NB4 (cell line): Measurements from ENCODE around the gene WDR70.
"Not testable (repeated sequence)": the region's sequence is repeated elsewhere in the genome, so short reads cannot be mapped to it uniquely, and the experiment has no call there.

Source experiments
- DNase-seq: peaks from one replicate; pipeline ENCODE4 v3.0.0; 2010; ENCODE audit warnings: low read depth
- H3K4me3 ChIP-seq: one replicate; pipeline ENCODE4 v1.5.1; 2011; ENCODE audit warnings: mild to moderate bottlenecking, low read depth, low read length, moderate library complexity
- MYC ChIP-seq: IDR thresholded peaks from 2 replicates; pipeline ENCODE4 v1.6.1; 2011; ENCODE audit warnings: low read depth, low read length
- POLR2A ChIP-seq: IDR thresholded peaks from 2 replicates; pipeline ENCODE4 v1.6.1; 2011; ENCODE audit warnings: mild to moderate bottlenecking; ENCODE audit not compliant: insufficient read length; ENCODE audit errors: extremely low read depth
- TF ChIP-seq, protein P1 (sequence below): IDR thresholded peaks from 2 replicates; pipeline ENCODE4 v1.6.1; 2011; ENCODE audit warnings: low read depth, low read length
- TF ChIP-seq, protein P2 (sequence below): IDR thresholded peaks from one replicate; pipeline ENCODE4 v1.5.1; 2012; ENCODE audit warnings: low read depth, low read length

The WDR70 gene

DNA sequence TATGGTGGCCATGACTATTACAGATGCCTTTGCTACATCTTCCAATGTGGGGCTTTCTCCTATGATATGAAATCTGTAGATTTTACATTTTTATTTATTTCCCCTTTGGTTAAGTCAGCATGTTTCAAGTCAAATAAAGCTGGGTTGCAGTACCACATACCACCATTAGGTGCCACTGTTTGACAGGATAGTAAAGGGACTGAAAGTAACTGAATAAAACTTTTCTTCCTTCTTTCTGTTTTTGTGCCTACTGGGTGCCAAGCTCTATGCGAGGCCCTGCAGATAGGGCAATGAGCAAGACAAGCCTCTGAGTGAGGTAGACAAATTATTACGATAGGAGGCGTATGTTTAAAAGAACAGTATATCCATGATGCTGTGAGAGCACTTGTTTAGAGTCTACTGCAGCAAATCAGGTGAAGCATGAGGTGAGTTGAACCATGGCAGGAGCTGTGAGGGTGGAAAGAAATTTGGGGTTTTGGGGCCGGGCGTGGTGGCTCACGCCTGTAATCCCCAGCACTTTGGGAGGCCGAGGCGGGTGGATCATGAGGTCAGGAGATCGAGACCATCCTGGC lies 395.9 kb downstream of the WDR70 start:
- TF ChIP-seq, protein P1, sequence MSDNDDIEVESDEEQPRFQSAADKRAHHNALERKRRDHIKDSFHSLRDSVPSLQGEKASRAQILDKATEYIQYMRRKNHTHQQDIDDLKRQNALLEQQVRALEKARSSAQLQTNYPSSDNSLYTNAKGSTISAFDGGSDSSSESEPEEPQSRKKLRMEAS, result no peak
- no peak for TF ChIP-seq POLR2A
- TF ChIP-seq, protein P2, sequence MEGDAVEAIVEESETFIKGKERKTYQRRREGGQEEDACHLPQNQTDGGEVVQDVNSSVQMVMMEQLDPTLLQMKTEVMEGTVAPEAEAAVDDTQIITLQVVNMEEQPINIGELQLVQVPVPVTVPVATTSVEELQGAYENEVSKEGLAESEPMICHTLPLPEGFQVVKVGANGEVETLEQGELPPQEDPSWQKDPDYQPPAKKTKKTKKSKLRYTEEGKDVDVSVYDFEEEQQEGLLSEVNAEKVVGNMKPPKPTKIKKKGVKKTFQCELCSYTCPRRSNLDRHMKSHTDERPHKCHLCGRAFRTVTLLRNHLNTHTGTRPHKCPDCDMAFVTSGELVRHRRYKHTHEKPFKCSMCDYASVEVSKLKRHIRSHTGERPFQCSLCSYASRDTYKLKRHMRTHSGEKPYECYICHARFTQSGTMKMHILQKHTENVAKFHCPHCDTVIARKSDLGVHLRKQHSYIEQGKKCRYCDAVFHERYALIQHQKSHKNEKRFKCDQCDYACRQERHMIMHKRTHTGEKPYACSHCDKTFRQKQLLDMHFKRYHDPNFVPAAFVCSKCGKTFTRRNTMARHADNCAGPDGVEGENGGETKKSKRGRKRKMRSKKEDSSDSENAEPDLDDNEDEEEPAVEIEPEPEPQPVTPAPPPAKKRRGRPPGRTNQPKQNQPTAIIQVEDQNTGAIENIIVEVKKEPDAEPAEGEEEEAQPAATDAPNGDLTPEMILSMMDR, result peak; percentile 71
- peak; percentile 57 for DNase-seq
- no peak overlapping the region for H3K4me3 ChIP-seq

DNA sequence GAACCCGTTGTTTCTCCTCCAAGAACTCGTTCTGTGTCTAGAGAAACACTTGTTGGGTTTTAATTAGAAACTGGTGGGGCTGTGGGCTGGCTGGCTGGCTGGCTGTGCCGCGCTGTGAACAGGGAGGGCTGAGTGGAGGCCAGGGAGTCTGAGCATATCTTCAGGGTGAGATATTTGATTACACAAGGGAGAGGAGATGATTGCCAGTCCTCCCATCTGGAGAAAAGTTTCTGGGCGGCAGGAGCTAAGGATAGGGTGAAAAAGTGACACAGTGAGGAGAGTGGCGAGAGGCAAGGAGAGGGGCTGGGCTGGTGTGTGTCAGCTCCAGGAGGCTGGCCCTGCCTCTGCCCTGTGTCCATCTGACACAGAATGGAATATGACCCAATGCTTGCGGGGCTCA lies 397.7 kb downstream of the WDR70 start:
- H3K4me3 ChIP-seq, result no peak overlapping the region
- no peak for TF ChIP-seq MYC
- TF ChIP-seq, protein P2, result no peak
- TF ChIP-seq POLR2A, result no peak
- TF ChIP-seq, protein P1, result no peak
- no peak for DNase-seq

DNA sequence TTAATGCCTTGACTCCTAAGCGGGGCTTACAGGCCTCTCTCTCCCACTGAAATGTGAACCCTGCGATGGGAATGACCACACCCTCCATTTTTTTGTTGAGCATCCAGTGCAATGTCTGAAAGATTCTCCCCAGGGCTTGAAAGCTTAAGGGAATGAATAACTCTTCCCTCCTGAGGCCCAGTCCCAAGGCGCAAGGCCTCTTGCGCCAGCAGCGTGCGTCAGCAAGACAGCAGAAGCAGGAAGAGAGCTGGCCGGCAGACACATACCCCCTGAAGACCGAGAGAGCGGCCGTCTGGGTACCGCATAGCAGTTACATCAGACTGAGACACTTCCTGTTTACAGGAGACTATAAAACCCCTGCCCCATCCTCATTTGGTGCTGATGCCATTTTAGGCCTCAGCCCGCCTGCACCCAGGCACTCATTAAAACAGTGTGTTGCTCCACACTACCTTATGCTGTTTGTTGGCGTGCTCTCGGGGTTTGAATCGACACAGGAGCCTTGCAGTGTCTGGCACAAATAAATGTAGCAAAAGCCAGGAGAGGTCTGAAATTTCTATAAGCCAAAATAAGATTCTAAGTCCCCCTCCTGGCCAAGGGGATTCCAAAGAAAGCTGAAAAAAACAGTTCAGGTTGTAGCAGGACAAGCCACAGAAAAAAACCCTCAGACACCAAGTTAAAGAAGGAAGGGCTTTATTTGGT lies 398.5 kb downstream of the WDR70 start:
- TF ChIP-seq, protein P1, result no peak
- no peak for TF ChIP-seq MYC
- TF ChIP-seq POLR2A, result no peak
- TF ChIP-seq, protein P2, result no peak
- peak; percentile 26 for DNase-seq

DNA sequence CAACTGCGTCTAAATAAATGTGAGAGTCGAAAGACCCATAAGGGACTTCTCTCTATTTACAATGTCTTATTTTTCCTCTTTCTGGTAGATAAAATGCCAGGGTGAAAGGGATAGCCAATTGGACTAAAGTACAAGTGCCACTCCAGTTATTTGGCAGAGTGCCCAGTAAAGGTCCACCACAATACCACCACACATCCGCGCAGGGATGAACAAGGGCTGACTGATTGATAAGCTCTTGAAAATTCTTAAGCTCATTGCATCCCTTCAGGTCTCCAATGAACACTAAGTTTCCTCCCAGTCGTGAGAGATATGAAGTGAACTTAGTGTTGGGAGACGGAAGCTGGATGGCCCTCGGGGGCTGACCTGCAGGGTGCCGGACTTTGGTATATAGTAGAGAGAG lies 402.3 kb downstream of the WDR70 start:
- not testable (repeated sequence) for H3K4me3 ChIP-seq, DNase-seq

More for the DNA sequence above, 398.5 kb downstream of the WDR70 start:
- no peak overlapping the region for H3K4me3 ChIP-seq

DNA sequence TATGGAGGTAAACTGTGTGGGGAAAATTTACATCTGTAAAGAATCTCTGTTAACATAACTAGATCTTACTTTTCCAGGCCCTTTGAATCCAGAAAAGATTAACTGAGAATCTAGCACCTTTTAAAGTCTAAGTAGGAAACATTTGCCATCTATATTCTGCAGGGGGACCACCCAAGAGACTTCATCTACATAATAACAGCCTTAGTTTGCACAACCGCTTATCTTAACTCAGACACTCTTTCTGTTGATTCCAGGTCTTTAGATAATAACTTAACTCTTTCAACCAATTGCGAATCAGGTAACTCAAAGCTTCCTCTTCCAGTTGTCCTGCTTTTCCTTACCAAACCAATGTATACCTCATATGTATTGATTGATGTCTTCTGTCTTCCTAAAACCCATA lies 407.3 kb downstream of the WDR70 start:
- no peak for DNase-seq
- TF ChIP-seq MYC, result no peak
- no peak for TF ChIP-seq POLR2A
- TF ChIP-seq, protein P2, result no peak
- TF ChIP-seq, protein P1, result no peak
- H3K4me3 ChIP-seq, result no peak overlapping the region

DNA sequence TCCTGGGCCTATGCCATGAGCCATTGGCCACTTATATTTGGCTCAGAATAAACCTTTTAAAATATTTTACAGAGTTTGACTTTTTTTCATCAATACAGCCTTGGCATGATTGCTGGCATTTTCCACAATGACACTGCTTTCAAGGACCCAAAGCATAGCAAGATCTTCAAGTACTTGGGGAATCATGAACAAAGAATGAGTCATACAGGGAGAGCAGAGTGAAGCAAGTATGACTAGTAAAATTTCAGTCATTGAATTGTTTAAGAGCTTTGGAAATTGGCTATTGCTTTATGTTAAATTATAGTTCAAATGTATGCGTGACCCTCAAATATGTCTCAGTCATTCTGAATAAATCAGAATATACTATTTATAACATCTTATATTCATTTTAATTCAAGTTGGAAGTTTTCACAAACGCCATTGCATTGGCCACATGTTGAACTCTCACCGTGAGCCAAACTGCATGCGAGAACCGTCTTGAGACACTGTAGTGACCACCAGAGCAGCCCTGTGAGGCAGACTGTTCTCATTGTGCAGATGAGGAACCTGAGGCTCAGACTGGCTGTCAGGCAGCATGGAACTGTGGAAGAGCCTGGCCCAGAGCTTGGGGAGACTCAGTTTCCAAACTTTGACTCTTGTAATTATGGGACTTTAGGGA lies 407.9 kb downstream of the WDR70 start:
- TF ChIP-seq, protein P1, result no peak
- TF ChIP-seq, protein P2, result no peak
- TF ChIP-seq MYC, result no peak
- no peak for TF ChIP-seq POLR2A
- DNase-seq, result no peak
- H3K4me3 ChIP-seq, result no peak overlapping the region
